ENCODE data around the gene C10orf95.
"Not testable (repeated sequence)": the region's sequence is repeated elsewhere in the genome, so short reads cannot be mapped to it uniquely, and the experiment has no call there.

Gene C10orf95

DNA sequence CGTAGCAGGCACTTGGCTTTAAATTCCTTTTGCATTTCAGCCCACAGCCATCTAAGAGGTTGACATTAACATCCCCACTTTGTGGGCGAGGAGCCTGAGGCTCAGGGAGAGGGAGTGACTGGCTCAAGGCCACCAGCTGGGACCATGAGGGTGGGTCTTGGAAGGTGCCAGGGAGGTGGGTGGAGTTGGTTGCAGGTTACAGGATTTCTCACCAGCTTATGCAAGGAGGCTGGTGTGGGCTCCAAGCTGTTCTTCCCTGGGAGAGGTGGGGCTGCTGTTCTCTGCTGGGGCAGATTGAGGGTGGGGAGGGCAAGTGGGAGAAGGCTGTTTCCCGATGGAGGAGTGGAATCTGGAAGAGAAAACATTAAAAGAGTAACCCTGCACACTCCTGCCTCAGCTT, 14.1 kb upstream of the C10orf95 start:
- DNase-seq (ENCODE audit: low spot score), result no peak

DNA sequence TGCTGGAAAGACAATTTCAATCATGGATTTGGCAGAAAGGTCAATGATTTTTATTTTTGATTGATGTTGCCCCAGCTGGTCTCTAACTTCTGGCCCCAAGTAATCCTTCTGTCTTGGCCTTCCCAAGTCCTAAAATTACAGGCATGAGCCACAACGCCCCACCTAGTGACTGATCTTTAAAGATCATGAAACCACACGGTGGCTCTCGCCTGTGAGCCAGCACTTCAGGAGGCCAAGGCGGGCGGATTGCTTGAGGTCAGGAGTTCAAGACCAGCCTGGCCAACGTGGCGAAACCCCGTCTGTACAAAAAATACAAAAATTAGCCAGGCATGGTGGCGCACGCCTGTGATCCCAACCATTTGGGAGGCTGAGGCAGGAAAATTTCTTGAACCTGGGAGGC, 12.6 kb upstream of the C10orf95 start:
- DNase-seq (ENCODE audit: low spot score), result no peak

DNA sequence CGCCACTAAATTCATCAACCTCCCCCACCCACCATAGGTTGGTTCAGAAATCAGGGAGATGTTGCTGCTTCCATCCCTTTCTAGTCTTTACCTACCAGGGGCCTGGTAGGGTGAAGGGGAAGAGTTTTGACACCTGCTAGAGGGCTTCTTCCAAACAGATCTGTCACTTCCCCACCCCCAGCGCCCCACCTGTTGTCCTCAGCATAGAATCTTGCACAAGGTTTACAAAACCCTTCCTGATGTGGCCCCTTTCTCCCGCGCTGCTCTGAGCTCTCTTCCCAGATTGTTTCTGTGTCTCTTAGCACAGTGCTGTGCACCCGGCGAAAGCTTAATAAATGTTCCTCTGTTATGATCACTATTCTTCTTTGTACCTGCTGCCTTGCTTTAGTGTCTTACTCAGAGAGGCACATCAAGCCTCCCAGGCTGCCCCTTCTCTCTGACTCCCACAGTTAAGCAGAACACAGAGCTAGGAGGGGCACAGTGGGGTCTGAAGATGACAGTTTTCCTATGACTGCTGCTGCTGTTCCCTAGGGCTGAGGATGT, 11.2 kb upstream of the C10orf95 start:
- DNase-seq (ENCODE audit: low spot score), result no peak

DNA sequence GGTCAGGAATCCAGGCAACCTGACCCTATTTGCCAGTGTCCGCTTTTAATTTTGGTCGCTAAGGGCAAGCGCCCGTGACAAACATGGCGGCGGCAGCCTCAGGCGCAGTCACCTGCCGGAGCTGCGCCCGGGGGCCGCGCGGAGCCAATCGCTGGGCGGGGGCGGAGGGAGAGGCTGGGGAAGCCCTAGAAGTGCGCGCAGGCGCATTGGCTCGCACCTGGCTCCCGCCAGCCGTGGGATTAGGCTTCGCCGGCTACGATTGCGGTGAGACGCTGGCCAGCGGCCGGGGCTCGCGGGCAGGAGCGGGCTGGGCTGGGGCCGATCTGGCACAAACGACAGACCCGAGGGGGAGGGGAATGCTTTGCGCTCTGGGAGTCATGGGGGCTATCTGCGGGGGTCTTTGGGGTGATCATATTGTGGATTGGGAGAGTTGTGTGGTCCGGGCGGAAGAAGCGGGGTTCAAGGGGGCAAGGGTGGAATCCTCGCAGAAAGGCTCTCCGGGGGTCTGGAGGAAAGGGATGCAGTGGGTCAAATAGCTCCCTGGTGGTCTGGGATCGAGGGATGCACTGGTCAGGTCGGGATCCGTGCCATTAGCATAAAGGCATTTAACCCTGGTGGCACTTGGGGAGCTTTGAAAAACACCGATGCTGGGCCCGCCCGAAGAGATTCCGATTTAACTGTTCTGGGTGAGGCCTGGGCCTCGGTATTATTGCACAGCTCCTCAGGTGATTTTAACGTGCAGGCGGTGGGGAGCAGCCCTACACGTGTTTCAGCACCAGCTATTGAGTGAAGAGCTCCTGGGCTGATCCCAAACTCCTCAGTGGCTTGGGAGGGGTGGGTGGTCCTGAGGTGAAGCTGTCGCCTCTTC, 10.1 kb upstream of the C10orf95 start:
- peak; percentile 93 for DNase-seq (ENCODE audit: low spot score)

DNA sequence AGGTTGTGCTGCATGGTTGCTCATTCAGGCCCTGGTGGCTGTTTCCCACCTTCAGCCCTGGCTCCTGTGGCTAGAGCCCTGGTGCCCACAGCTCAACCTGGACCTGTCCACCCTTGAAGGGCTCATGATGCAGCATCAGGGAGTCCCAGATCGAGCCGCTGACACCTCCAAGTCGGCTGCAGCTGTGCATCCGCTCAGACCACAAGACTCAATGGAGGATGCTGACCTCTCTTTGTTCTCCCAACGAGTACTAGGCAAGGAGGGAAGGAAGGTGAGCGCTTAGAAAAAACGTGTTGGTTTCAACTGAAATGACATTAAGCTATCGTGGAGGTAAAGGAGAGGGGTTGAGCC, 9.5 kb upstream of the C10orf95 start:
- DNase-seq (ENCODE audit: low spot score), result no peak

DNA sequence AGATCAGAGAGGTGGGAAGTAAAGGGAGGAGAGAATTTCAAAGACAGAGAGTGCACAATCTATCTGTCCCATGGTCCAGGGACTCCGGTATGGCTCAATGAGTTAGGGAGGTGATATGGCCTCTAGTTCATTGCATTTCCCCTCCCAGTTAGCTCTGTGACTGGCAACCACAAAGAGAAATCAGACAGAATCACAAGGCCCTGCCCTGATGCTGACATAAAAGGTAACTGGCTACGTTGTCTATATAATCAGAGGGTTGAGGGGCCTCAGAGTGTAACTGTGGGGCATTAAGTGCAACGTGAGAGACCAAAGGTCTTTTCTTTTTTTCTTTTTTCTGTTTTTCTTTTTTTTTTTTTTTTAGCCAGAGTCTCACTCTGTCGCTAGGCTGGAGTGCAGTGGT, 7.3 kb upstream of the C10orf95 start:
- no peak for DNase-seq (ENCODE audit: low spot score)

DNA sequence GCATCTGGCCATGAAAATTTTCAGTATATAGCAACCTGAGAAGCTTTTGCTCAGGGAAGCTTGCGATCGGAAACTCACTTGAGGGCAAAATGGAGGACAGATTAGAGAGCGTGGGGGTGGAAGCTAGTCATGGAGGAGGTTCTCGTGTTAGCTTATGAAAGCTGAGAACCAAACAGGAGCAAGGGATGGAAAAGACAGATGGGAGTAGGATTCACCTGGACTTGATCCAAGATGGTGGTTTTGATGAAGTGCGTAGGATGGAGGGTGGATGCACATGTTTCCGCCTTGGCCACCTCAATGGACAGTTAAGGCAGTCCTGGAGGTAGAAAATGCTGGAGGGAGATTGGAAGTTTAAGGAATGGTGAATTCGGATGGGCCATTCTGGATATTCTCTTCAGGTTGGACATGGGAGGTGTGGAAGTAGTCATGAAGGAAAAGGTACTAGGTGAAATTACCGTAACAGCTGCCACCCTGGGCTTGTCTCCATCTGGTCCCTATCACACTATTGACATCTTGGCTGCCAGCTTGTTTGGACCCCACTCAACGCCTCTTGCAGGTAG, 6.3 kb upstream of the C10orf95 start:
- no peak for DNase-seq (ENCODE audit: low spot score)

DNA sequence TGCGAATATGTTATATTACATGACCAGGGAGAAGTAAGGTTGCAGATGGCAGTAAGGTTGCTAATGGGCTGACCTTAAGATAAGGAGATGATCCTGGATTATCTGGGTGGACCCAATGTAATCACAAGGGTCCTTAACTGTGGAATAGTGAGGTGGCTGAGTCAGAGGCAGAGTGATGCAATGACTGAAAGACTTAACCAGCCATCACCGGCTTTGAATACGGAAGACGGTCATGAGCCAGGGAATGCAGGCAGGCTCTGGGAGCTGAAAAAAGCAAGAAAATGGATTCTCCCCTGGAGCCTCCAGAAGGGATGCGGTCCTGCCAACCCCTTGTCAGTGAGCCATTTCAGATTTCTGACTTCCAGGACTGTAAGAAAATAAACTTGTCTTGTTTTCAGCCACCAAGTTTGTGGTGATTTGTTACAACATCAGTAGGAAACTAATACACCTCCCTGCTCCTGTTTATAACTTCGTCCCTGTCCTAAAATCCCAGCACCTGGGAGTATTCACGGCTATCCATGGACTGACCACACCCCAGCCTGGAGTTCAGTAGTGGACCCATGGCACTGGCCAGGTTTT, 4.6 kb upstream of the C10orf95 start:
- DNase-seq (ENCODE audit: low spot score), result peak; percentile 62

DNA sequence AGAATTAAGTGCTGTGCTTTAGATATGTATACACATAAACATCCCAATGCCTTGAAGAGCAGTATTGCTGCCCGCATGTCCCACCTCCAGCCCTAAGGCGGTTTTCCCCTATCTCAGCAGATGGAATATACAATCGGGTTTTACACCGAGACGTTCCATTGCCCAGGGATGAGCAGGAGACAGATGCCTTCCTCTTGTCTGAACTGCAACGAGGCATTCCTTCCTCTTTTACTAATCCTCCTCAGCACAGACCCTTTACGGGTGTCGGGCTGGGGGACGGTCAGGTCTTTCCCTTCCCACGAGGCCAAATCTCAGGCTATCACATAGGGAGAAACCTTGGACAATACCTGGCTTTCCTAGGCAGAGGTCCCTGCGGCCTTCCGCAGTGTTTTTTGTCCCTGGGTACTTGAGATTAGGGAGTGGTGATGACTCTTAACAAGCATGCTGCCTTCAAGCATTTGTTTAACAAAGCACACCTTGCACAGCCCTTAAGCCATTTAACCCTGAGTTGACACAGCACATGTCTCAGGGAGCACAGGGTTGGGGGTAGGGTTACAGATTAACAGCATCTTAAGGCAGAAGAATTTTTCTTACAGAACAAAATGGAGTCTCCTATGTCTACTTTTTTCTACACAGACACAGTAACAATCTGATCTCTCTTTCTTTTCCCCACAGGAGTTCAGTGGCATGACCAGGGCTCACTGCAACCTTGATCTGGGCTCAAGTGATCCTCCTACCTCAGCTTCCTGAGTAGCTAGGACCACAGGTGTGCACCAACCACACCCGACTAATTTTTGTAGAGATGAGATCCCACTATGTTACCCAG, 3.5 kb upstream of the C10orf95 start:
- not testable (repeated sequence) for DNase-seq (ENCODE audit: low spot score)

DNA sequence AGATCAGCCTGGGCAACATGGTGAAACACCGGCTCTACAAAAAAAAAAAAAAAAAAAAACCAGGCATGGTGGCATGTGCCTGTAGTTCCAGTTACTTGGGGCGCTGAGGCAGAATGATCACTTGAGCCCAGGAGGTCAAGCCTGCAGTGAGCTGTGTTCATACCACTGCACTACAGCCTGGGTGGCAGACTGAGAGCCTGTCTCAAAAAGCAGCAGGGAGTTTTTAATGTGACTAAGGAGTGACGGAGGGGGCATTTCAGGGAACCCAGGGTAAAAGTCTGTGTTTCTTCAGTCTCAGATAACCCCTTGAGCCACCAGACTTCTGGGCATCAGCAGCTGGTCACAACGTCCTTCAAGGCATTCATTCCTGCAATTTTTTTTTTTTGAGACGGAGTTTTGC, 2.2 kb upstream of the C10orf95 start:
- no peak for DNase-seq (ENCODE audit: low spot score)

DNA sequence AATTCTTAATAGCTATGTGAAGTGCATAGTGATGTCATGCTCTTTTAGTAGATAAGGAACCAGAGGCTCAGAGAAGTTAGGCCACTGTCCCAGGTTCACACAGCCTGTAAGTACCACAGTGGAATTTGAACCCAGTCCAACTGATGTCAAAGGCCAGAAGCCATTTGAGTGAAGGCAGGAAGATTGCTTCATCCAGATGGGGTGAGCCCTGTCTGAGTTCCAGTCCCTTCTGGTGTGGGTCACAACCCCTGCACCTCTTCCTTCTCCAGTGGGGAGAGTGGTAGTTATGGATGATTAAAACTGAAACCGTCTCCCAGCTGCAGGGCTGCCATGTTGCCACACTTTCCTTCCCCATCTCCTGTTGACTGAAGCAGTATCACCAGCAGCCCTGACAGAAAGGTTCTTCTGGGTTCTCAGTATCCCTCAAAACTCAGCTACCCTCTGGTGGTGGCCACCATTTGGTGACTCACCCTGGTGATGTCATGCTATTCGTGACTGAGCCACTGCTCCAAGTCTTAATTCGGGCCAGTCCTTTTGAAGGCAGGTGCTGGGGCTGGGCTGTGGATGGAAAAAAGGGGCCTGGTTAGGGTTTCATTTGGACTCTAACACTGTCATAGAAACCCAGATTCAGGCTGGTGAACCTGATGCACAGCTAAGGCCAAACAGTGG, 1.5 kb upstream of the C10orf95 start:
- peak; percentile 56 for DNase-seq (ENCODE audit: low spot score)

DNA sequence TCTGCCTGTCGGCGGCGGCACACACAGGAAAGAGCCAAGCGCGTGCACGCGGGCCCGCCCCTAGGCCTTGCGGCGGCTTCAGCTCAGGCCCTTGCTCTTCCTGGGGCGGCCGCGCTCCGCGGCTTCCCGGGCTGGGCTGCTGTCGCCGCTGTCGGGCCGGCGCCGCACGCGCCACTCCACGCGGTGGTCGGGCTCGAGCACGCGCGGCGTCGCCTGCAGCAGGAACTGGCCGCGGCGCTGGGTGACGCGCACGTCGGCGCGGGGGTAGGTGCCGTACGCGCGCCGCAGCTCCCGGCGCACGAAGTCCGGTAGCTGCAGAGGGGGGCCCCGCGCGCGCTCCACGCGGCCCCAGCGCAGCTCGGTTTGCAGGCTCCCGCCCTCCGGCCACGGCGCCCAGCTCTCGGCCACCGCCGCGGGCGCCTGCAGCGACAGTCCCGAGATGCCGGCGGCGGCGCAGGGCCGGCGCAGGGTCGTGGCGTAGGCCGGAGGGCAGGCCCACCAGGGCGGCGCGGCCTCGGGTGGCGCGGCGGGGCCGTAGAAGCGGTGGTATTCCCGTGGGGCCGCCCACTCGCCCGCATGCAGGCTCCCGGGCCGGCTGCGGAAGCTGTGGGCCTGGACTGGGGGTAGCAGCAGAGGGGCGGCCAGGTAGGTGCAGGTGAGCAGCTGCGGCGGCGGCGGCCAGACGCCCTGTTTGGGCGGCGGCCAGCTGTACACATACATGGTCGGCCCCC, 804 bp downstream of the C10orf95 start:
- peak; percentile 94 for DNase-seq (ENCODE audit: low spot score)

DNA sequence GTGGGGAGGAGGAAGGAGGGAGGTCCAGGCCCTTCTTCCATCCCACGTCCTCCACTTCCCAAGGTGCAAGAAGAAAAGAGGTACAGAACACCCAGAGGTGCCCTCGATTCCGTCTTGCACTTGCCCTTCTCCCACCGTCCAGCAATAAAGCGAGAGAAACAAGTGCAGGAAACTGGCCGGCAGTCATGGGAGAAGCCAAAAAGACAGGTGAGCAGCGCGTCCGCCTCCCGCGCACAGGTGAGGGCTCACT, 1.3 kb downstream of the C10orf95 start:
- DNase-seq (ENCODE audit: low spot score), result no peak

DNA sequence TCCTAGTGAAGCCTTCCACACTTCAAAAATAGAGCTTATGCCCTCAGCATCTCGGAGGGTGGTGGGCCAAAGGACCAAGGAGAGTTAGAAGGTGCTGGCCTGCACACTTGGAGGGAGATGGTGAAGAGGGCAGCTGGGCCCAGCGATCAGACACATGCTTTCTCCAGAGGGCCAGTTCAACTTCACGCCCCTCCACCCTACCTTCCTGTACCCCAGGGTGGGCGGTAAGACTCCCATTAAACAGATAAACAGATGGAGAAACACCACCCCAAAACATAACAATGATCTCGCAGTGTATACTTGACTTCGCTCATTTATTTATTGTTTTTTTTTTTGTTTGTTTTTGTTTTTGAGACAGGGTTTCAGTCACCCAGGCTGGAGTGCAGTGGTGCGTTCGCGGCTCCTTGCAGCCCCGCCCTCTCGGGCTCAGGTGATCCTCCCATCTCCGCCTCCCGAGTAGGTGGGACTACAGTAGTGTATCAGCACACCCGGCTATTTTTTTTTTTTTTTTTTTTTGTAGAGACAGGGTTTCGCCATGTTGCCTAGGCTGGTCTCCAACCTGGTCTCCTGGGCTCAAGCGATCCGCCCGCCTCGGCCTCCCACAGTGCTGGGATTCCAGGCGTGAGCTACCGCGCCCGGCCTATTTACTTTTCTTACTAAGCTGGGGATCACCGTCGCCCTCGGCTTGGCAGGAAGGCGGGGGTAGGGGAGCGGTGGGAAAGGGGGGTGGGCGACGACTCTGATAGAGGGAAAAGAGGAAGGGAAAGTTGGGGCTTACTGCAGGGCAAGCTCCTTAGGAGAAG, 1.8 kb downstream of the C10orf95 start:
- no peak for DNase-seq (ENCODE audit: low spot score)

DNA sequence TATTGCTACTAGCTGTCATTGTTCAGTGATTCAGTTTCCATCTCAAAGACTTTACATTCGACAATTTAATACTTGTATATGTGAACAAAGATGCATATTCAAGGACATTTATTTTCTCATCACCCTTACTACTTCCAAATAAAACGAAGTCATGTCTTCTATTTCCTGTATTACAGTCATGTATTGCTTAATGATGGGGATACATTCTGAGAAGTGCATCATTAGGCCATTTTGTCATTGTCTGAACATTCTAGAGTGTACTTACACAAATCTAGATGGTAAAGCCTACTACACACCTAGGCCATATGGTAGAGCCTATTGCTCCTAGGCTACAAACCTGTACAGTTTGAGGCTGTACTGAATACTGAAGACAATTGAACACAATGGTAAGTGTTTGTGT, 6.5 kb downstream of the C10orf95 start:
- no peak for DNase-seq (ENCODE audit: low spot score)

DNA sequence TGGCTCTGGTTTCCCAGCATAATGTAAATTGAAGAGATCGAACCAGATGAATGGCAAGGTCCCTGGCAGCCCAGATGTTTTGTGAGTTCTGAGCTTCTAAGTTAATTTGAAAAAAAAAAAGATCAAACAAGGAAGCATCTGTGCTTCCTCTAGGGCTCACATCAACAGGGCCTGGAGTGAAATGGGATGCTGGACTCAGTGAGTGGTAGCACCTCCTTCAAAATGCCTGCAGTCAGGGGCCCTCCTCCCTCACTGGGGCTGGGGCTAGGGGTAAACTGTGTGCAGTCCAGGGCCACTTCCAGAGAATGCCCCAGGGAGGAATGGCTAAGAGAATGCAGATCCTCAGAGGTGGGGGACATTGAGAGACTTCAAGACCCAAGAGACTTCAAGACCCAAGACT, 13.0 kb downstream of the C10orf95 start:
- no peak for DNase-seq (ENCODE audit: low spot score)

DNA sequence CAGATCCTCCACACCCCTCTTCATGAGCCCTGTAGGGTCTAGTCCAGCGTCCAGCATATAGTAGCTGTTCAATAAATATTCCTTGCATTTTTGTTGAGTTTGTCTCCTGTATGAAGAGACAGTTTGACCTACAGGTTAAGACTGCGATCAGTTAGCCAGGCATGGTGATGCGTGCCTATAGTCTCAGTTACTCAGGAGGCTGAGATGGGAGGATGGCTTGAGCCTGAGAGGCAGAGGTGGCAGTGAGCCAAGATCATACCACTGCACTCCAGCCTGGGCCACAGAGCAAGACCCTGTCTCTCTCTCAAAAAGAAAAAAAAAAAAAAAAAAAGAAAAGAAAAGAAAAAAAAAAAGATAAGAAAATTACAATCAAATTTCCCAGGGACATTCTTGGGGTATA, 13.8 kb downstream of the C10orf95 start:
- DNase-seq (ENCODE audit: low spot score), result no peak

DNA sequence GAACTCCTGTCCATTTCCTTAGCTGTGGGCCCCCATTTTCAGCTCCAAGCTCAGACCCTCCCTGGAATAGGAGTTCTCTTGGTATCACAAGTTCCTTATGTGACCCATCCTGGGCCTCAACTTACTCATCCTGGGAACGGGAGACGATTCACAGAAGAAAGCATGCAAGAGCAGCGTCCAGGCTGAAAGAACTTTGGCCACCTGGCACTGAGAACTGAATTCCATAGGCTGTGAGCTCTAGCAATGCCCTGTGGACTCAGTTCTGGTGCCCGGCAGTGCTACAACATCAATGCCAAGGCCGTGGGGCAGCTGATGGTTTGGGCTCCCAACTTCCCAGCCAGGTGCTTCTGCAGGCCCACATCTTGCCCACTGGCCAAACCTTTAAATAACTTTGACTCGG, 15.0 kb downstream of the C10orf95 start:
- DNase-seq (ENCODE audit: low spot score), result no peak

DNA sequence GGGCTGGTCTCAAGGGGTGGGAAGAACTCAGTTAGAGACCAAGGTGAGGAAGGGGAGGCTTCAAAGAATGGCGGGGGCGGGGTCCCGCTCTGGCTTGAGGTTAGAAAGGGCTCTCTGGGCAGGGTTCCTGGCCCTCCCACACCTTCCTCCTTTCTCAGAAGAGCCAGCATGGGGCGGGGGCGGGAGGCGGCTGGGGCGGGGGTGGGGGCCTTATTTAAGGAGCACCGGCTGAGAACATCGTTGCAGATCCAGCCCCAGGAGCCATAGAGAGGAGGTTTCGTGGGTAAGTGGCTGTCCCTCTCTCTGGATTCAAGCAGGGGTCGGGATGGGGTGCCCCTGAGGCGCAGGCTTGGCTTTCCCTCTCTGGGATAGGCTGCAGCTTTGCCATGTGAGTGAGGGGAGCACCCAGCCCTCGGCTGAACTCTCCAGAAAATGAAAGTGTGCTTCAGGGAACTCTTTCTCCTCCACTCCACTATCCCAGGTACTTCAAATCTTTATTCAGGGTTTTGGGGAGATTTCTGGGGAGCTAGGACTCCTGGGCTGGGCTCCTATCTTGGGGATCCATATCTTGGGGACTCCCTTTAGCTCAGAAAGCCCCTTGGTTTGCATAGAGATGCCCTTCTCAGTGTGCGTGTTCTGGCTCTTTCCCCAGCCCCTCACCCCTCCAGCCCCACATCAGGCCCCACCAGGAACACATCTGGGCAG, 15.7 kb downstream of the C10orf95 start:
- DNase-seq (ENCODE audit: low spot score), result peak; percentile 51

DNA sequence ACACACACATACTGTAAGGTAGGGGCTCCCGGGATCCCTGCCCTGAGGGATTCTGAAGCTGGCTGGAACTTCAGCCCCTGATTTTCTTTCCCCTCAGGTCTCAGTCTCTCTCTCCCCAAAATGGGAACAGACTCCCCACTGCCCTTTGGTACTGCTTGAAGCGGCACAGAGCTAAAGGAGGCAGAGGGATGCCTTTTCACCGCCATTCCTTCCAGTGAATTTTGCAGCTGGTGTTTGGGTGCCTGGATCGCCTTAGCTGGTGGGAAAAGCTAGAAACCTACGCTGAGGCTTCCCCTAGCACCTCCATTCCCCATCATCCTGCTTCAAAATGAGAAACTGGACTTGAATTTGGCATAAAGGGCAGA, 16.2 kb downstream of the C10orf95 start:
- DNase-seq (ENCODE audit: low spot score), result no peak
